PC-9 (cell line): Measurements from ENCODE around the gene RAB11FIP2. TPM values are rescaled to one million over a fixed set of nuclear protein-coding genes. Genes with fewer than 3 reads are reported as not detected.

ENCODE experiments used
- BruUV-seq: library from RNA; stranded (reverse); fragments of 400-500 nt; replicated peaks from 2 replicates; lab custom pipeline; 2021; lab: Mats Ljungman, UMichigan
- CTCF ChIA-PET: fragments of 300-600 bp; sonication (Branson Sonifier 250); formaldehyde crosslinking; loops from one replicate; lab custom pipeline; 2022; ENCODE audit warnings: antibody characterized with exemption; lab: Charles Lee
- POLR2A ChIA-PET: fragments of 300-600 bp; sonication (Branson Sonifier 250); formaldehyde crosslinking; loops from one replicate; lab custom pipeline; 2022; ENCODE audit warnings: antibody characterized with exemption; ENCODE audit not compliant: unreplicated experiment; lab: Charles Lee
- DNase-seq, 2 experiments: peaks; one replicate each; pipeline versions ENCODE4 v3.0.0 to v3.0.0-alpha.2; 2015 to 2022; ENCODE audit warnings: mixed read lengths in 1 of 2
- H2AFZ ChIP-seq: fragments of 200-600 bp; sonication (generic); 2 replicates; pipeline ENCODE4 v1.8.1; 2017; ENCODE audit warnings: antibody characterized with exemption
- H3F3A ChIP-seq: fragments of 200-600 bp; sonication (generic); 2 replicates; pipeline ENCODE4 v1.8.1; 2017; ENCODE audit warnings: antibody characterized with exemption, mild to moderate bottlenecking, low read depth; ENCODE audit not compliant: insufficient read depth
- H3K27ac ChIP-seq: fragments of 200-600 bp; sonication (generic); 2 replicates; pipeline ENCODE4 v1.6.1; 2016; ENCODE audit warnings: mixed run types
- H3K27me3 ChIP-seq: fragments of 200-600 bp; sonication (generic); 2 replicates; pipeline ENCODE4 v1.6.1; 2016; ENCODE audit warnings: low read depth, mixed run types; ENCODE audit not compliant: insufficient read depth
- H3K36me3 ChIP-seq: fragments of 200-600 bp; sonication (generic); 2 replicates; pipeline ENCODE4 v1.6.1; 2016; ENCODE audit warnings: low read depth, mixed run types
- H3K4me1 ChIP-seq: fragments of 200-600 bp; sonication (generic); replicated peaks from 2 replicates; pipeline ENCODE4 v1.6.1; 2016; ENCODE audit warnings: mixed run types; ENCODE audit not compliant: insufficient read depth
- H3K4me2 ChIP-seq: fragments of 200-600 bp; sonication (generic); 2 replicates; pipeline ENCODE4 v1.6.1; 2017; ENCODE audit warnings: mixed run types
- H3K4me3 ChIP-seq: fragments of 200-600 bp; sonication (generic); 2 replicates; pipeline ENCODE4 v1.6.1; 2016; ENCODE audit warnings: mixed run types
- H3K79me2 ChIP-seq: fragments of 200-600 bp; sonication (generic); 2 replicates; pipeline ENCODE4 v1.6.1; 2017; ENCODE audit warnings: low read depth, mixed run types
- H3K9me2 ChIP-seq: fragments of 200-600 bp; sonication (generic); 2 replicates; pipeline ENCODE4 v1.8.1; 2017; ENCODE audit warnings: mild to moderate bottlenecking; ENCODE audit not compliant: insufficient read depth
- H3K9me3 ChIP-seq: fragments of 200-600 bp; sonication (generic); 2 replicates; pipeline ENCODE4 v1.8.1; 2016; ENCODE audit warnings: low read depth; ENCODE audit not compliant: insufficient read depth
- H4K20me1 ChIP-seq: fragments of 200-600 bp; sonication (generic); 2 replicates; pipeline ENCODE4 v1.8.1; 2017; ENCODE audit not compliant: insufficient read depth
- CTCF ChIP-seq: fragments of 200-600 bp; sonication (generic); conservative IDR thresholded peaks from 2 replicates; pipeline ENCODE4 v1.6.1; 2017; ENCODE audit warnings: mixed run types, antibody characterized with exemption, mild to moderate bottlenecking, moderate library complexity
- EZH2 ChIP-seq: fragments of 200-600 bp; sonication (generic); IDR thresholded peaks from 2 replicates; pipeline ENCODE4 v1.8.0; 2017; ENCODE audit warnings: antibody characterized with exemption, low read depth
- intact Hi-C: fragments of 100-400 bp; cut with micrococcal nuclease; formaldehyde crosslinking; loops from one replicate; pipeline ENCODE4 v1.10.0; 2022; ENCODE audit not compliant: unreplicated experiment
- total RNA-seq: library from RNA; stranded (reverse); gene quantifications from 2 replicates; pipeline ENCODE4 v1.2.3, GENCODE V29; 2021

The RAB11FIP2 gene
- total RNA-seq, 1 experiment from 2014 or later = 6.0 TPM

- CTCF ChIA-PET = no interaction called here
- no peaks in the 10 kb centered on the region for H3K4me1 ChIP-seq
- H3K4me3 ChIP-seq = no peak overlapping the region
- no peaks in the 10 kb centered on the region for H3K9me3 ChIP-seq
- H3F3A ChIP-seq = no peaks in the 10 kb centered on the region
- no peak for TF ChIP-seq EZH2
- no peak for TF ChIP-seq CTCF
- POLR2A ChIA-PET = no interaction called here
- H3K9me2 ChIP-seq = no peaks in the 10 kb centered on the region
- H2AFZ ChIP-seq = no peak overlapping the region
- intact Hi-C loops = no loop called here
- DNase-seq = no peak
- no peaks in the 10 kb centered on the region for H3K36me3 ChIP-seq
- H3K27ac ChIP-seq = no peak overlapping the region
- no peaks in the 10 kb centered on the region for H4K20me1 ChIP-seq
- no peak overlapping the region for H3K4me2 ChIP-seq
- no peaks in the 10 kb centered on the region for H3K79me2 ChIP-seq
- H3K27me3 ChIP-seq = no peaks in the 10 kb centered on the region
- no TSS peak for BruUV-seq
These were observed 57.9 kb downstream of the RAB11FIP2 start for GRCh38 chr10:117988814-117989213.

- DNase-seq = no peak
- no peak overlapping the region for H3K4me2 ChIP-seq
- H3K79me2 ChIP-seq = no peaks in the 10 kb centered on the region
- H2AFZ ChIP-seq = no peak overlapping the region
- H3K9me2 ChIP-seq = no peaks in the 10 kb centered on the region
- no peaks in the 10 kb centered on the region for H3F3A ChIP-seq
- H3K4me1 ChIP-seq = no peaks in the 10 kb centered on the region
- BruUV-seq = no TSS peak
- intact Hi-C loops = no loop called here
- POLR2A ChIA-PET = no interaction called here
- H4K20me1 ChIP-seq = no peaks in the 10 kb centered on the region
- H3K9me3 ChIP-seq = no peaks in the 10 kb centered on the region
- no peak overlapping the region for H3K27ac ChIP-seq
- no peak overlapping the region for H3K4me3 ChIP-seq
- CTCF ChIA-PET = no interaction called here
- no peaks in the 10 kb centered on the region for H3K27me3 ChIP-seq
- TF ChIP-seq EZH2 = no peak
- TF ChIP-seq CTCF = no peak
- H3K36me3 ChIP-seq = no peaks in the 10 kb centered on the region
These were observed 59.4 kb downstream of the RAB11FIP2 start for GRCh38 chr10:117987244-117987909.

- Histone ChIP-seq H3K4me2 (no peak overlapping the region), H3K9me3 (no peaks in the 10 kb centered on the region), H3K9me2 (no peaks in the 10 kb centered on the region), H2AFZ (no peak overlapping the region), H3K27me3 (no peaks in the 10 kb centered on the region), H3K79me2 (no peaks in the 10 kb centered on the region), H3K27ac (no peak overlapping the region), H4K20me1 (no peaks in the 10 kb centered on the region), H3K4me3 (no peak overlapping the region), H3F3A (no peaks in the 10 kb centered on the region; the same call in 1 of the 2 replicates), H3K4me1 (0 out of 2 replicates have a peak, but pooled peaks cover 5% of the 10 kb centered on the region), H3K36me3 (no peaks in the 10 kb centered on the region)
- TF ChIP-seq EZH2 (no peak), CTCF (no peak)
- ChIA-PET CTCF (no interaction called here), POLR2A (interaction anchor here (0.6 kb wide), 1 partner anchor 159 kb away, joined by 14 read pairs; no protein-coding TSS in a partner anchor)
- no peak for DNase-seq
- intact Hi-C loops = no loop called here
- no TSS peak for BruUV-seq
These were observed 62.8 kb downstream of the RAB11FIP2 start for GRCh38 chr10:117983961-117984360.
